Measurements from ENCODE around the gene RPUSD1. TPM values are rescaled to one million over a fixed set of nuclear protein-coding genes. Genes with fewer than 3 reads are reported as not detected.

The RPUSD1 gene
- total and polyA plus RNA-seq, 9 donors: 11.1 to 18.6 (median 15.4) TPM; not detected in 1

DNA sequence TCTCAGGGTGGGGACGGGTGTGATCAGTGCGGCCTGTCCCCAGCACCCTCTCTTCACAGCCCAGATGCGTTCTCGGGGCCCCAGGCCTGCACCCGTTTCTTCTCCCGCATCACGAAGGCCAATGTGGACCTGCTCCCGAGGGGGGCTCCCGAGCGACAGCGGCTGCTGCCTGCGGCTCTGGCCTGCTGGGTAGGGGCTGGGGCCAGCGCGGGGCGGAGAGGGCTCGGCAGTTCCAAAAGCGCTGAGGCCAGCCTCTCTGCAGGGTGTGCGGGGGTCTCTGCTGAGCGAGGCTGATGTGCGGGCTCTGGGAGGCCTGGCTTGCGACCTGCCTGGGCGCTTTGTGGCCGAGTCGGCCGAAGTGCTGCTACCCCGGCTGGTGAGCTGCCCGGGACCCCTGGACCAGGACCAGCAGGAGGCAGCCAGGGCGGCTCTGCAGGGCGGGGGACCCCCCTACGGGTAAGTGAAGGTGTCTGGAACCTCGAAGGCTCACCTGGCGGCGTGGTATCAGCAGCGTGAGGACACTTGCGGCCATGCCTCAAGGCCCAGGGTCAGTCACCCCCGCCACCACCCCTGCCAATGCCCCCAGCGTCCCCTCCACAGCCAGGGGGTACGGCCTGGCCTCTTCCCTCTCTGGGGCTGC is 23.2 kb downstream of the RPUSD1 start:
- 80 to 84% (median 81%) methylated on average over 34 to 38 of the region's 38 CpGs for WGBS, 3 donors
- intact Hi-C loops (cut with DNase I): no loop called here
- Histone ChIP-seq H3K36me3 (no peaks in the 10 kb centered on the region), H3K27ac (no peak overlapping the region), H3K4me3 (no peak overlapping the region), H3K4me1 (ENCODE audit: insufficient read depth) (no peaks in the 10 kb centered on the region), H3K9me3 (no peaks in the 10 kb centered on the region), H3K27me3 (no peaks in the 10 kb centered on the region)
- DNase-seq: no peak
- TF ChIP-seq POLR2A (IDR thresholded peaks at IDR 0.05): no peak
- no peak for TF ChIP-seq EP300 (IDR thresholded peaks at IDR 0.05)
- TF ChIP-seq, protein P1, sequence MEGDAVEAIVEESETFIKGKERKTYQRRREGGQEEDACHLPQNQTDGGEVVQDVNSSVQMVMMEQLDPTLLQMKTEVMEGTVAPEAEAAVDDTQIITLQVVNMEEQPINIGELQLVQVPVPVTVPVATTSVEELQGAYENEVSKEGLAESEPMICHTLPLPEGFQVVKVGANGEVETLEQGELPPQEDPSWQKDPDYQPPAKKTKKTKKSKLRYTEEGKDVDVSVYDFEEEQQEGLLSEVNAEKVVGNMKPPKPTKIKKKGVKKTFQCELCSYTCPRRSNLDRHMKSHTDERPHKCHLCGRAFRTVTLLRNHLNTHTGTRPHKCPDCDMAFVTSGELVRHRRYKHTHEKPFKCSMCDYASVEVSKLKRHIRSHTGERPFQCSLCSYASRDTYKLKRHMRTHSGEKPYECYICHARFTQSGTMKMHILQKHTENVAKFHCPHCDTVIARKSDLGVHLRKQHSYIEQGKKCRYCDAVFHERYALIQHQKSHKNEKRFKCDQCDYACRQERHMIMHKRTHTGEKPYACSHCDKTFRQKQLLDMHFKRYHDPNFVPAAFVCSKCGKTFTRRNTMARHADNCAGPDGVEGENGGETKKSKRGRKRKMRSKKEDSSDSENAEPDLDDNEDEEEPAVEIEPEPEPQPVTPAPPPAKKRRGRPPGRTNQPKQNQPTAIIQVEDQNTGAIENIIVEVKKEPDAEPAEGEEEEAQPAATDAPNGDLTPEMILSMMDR (IDR thresholded peaks at IDR 0.05): no peak

DNA sequence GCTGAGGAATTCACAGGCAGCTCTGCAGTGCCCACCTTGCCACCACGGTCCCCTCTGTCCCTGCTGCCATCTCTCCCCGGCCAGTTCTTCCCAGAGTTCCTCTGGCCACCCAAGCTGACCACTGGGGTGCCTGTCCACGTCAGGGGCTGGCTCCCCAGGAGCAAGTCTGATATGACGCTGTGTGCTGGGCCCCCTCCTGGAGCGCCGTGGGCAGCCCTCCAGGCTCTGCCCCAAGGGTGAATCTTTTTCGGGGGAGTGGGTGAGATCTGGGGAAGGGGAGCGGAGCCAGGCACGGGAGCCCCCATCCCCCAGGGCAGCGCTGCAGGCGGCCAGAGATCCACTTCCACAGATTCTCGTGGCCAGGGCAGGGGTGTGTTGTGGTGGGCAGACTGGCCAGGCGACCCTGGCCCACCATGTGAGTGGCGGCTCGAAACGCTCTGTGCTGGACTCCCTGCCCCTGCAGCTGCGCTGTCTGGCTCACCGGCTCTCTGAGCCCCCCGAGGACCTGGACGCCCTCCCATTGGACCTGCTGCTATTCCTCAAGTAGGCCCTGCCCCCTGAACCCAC is 23.9 kb downstream of the RPUSD1 start:
- no peak overlapping the region for H3K4me3 ChIP-seq
- no peaks in the 10 kb centered on the region for H3K4me1 ChIP-seq (ENCODE audit: insufficient read depth)
- intact Hi-C loops (cut with DNase I): no loop called here
- H3K36me3 ChIP-seq: no peaks in the 10 kb centered on the region
- no peak overlapping the region for H3K27ac ChIP-seq
- no peaks in the 10 kb centered on the region for H3K27me3 ChIP-seq
- TF ChIP-seq POLR2A (IDR thresholded peaks at IDR 0.05): no peak
- no peak for TF ChIP-seq EP300 (IDR thresholded peaks at IDR 0.05)
- TF ChIP-seq, protein P1 (IDR thresholded peaks at IDR 0.05): no peak
- DNase-seq: no peak
- H3K9me3 ChIP-seq: no peaks in the 10 kb centered on the region
- WGBS, 3 donors: 29 to 40% (median 30%) methylated on average over 14 to 20 of the region's 20 CpGs

DNA sequence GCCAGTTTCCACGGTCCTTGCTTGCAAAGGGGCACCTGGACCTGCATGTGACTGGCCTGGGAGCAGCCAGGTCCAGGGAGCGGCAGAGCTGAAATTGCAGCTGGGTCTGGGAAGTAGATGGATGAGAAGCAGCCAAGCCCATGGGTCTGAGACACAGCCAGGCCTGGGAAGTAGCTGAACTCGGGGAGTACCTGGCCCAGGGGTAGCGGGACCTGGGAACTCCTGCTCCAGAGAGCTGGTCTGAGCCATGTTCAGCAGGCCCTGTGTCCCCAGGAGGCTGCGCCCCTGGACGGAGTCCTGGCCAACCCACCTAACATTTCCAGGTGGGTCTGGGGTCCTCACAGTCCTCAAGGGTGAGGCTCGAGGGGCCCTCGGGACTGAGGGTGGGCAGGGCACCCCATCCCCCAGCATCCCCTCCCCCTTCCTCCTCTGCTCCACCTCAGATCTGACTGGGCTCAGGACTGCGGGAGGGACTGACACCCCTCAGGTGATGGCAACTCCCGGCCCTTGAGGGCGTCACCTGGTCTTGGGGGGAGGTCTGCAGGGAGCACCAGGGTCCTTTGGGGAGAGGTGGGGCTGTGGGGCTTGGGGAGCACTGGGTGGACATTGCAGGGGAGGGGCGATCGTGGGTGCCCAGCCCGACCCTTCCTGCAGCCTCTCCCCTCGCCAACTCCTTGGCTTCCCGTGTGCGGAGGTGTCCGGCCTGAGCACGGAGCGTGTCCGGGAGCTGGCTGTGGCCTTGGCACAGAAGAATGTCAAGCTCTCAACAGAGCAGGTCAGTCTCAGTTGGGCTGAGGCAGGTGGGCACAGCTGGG is 24.6 kb downstream of the RPUSD1 start:
- Histone ChIP-seq H3K4me1 (ENCODE audit: insufficient read depth) (no peaks in the 10 kb centered on the region), H3K27me3 (no peaks in the 10 kb centered on the region), H3K4me3 (no peak overlapping the region), H3K36me3 (no peaks in the 10 kb centered on the region), H3K9me3 (no peaks in the 10 kb centered on the region), H3K27ac (no peak overlapping the region)
- DNase-seq: no peak
- TF ChIP-seq, protein P1 (IDR thresholded peaks at IDR 0.05): no peak
- TF ChIP-seq POLR2A (IDR thresholded peaks at IDR 0.05) (no peak), EP300 (IDR thresholded peaks at IDR 0.05) (no peak)
- 49 to 58% (median 50%) methylated on average over 14 to 21 of the region's 21 CpGs for WGBS, 3 donors
- intact Hi-C loops (cut with DNase I): no loop called here

DNA sequence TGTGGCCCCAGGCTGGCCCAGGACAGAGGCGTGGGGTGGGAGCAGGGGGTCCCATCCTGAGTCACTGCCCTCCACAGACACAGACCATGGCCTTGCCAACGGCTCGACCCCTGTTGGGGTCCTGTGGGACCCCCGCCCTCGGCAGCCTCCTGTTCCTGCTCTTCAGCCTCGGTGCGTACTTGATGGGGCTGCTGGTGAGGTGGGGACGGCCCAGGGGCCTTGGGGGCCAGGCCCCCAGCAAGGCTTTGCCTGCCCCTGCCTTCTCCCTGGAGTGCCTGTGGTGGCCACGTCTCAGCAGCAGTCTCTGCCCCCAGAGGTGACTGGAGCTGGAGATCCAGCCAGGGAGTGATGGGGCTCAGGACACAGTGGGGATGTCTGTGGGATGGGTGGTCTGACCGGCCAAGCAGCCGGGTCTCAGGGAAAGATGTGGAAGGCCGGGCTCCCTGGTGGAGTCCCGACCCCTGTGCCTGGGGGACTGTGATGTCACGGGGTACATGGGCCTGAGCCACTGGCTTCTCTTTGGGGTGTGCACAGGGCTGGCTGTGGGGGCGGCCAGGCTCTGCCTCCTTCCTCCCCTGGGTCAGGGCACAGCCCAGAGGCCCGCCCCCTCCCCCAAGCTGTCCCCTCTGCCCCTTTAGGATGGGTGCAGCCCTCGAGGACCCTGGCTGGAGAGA is 25.4 kb downstream of the RPUSD1 start:
- TF ChIP-seq EP300 (IDR thresholded peaks at IDR 0.05): no peak
- no peak for TF ChIP-seq POLR2A (IDR thresholded peaks at IDR 0.05)
- TF ChIP-seq, protein P1 (IDR thresholded peaks at IDR 0.05): no peak
- H3K4me3 ChIP-seq: no peak overlapping the region
- no peaks in the 10 kb centered on the region for H3K4me1 ChIP-seq (ENCODE audit: insufficient read depth)
- WGBS, 3 donors: 68 to 82% (median 74%) methylated on average over 15 to 17 of the region's 17 CpGs
- H3K27ac ChIP-seq: no peak overlapping the region
- no peaks in the 10 kb centered on the region for H3K36me3 ChIP-seq
- no peaks in the 10 kb centered on the region for H3K9me3 ChIP-seq
- intact Hi-C loops (cut with DNase I): no loop called here
- H3K27me3 ChIP-seq: no peaks in the 10 kb centered on the region
- no peak for DNase-seq
